ENCODE measurements around the gene B9D1. TPM values are rescaled to one million over a fixed set of nuclear protein-coding genes. Genes with fewer than 3 reads are reported as not detected.

B9D1 gene
- total and polyA plus RNA-seq, 8 donors: 6.6 to 39.6 (median 12.5) TPM

DNA sequence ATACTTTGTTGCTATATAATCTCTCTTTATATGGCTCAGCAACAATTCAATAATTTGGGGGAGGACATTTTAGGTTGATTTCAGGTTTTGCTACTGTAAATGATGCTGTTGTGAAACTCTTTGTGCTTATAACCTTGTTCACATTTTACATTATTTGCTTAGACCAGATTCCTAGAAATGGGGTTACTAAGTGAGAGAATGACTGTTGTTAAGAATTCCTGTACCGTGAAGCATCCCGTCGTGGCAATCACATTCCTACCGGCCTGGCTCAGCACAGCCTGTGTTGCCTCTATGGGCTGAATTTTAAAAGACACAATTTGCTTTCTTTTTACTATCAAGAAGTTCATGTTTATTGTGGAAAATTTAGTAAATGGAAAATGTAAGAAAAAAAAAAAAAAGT, 31.4 kb downstream of the B9D1 start:
- Histone ChIP-seq H3K9me3 (no peaks in the 10 kb centered on the region), H3K27me3 (no peaks in the 10 kb centered on the region), H3K36me3 (peaks cover 0 to 4% (median 0%) of the 10 kb centered on the region in 3 donors), H3K27ac (no peak overlapping the region), H3K4me1 (no peaks in the 10 kb centered on the region), H3K4me3 (no peak overlapping the region)
- intact Hi-C loops (cut with DNase I): no loop called here
- 89 to 90% methylated on average over 4 of the region's 4 CpGs for whole genome bisulfite sequencing, 2 donors
- FAIRE-seq (no peak), DNase-seq (no peak), ATAC-seq (peak in 1 of 4 donors; percentile 23)
- TF ChIP-seq, protein P1, sequence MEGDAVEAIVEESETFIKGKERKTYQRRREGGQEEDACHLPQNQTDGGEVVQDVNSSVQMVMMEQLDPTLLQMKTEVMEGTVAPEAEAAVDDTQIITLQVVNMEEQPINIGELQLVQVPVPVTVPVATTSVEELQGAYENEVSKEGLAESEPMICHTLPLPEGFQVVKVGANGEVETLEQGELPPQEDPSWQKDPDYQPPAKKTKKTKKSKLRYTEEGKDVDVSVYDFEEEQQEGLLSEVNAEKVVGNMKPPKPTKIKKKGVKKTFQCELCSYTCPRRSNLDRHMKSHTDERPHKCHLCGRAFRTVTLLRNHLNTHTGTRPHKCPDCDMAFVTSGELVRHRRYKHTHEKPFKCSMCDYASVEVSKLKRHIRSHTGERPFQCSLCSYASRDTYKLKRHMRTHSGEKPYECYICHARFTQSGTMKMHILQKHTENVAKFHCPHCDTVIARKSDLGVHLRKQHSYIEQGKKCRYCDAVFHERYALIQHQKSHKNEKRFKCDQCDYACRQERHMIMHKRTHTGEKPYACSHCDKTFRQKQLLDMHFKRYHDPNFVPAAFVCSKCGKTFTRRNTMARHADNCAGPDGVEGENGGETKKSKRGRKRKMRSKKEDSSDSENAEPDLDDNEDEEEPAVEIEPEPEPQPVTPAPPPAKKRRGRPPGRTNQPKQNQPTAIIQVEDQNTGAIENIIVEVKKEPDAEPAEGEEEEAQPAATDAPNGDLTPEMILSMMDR (IDR thresholded peaks at IDR 0.05): no peak

DNA sequence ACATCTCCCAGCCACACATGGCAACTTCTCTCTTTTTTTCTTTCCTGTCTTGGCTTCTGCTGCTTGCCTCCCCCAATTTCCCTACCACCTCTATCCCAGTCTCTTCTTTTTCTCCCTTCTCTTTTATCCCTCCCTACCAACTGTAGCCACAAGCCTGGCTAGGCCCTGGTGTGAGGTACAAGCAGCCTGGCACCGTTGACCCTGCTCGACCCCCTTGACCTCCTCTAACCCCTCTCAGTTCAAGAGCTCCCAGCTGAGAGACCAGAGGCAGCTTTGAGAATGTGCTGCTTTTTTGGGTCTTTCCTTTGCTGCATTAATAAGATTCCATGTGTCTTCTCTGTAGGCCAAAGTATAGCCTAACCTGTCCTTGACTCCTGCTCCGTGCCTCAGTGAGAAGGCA, 32.3 kb downstream of the B9D1 start:
- Histone ChIP-seq H3K27ac (no peak overlapping the region), H3K36me3 (peaks cover 0 to 4% (median 0%) of the 10 kb centered on the region in 3 donors), H3K27me3 (no peaks in the 10 kb centered on the region), H3K4me3 (no peak overlapping the region), H3K4me1 (no peaks in the 10 kb centered on the region), H3K9me3 (no peaks in the 10 kb centered on the region)
- TF ChIP-seq, protein P1 (IDR thresholded peaks at IDR 0.05): no peak
- 82 to 84% methylated on average over 3 of the region's 3 CpGs for WGBS, 2 donors
- ATAC-seq (no peak), FAIRE-seq (no peak), DNase-seq (no peak)
- intact Hi-C loops (cut with DNase I): no loop called here

DNA sequence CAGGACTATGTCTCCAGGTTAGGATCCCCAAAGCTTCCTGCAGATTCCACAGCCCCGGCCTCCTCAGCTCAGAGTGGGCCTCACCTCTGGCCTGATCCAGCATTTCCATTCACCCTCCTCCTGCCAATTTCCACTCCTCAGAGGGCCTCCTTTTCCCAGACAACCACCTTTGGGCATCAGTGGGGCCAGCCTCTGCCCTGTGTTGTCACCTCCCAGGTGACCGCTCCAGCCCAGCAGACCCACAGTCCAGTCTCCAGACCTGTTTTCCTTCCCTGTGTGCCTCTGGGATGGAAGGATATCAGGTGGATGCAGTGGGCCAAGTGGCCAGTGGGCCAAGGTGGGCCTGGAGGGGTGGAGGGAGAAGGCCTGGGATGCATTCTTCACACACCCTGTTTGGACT, 32.7 kb downstream of the B9D1 start:
- peaks cover 0 to 4% (median 0%) of the 10 kb centered on the region in 3 donors for H3K36me3 ChIP-seq
- no peak for FAIRE-seq
- intact Hi-C loops (cut with DNase I): no loop called here
- no peaks in the 10 kb centered on the region for H3K4me1 ChIP-seq
- H3K9me3 ChIP-seq: no peaks in the 10 kb centered on the region
- TF ChIP-seq, protein P1 (IDR thresholded peaks at IDR 0.05): no peak
- no peak overlapping the region for H3K27ac ChIP-seq
- WGBS, 2 donors: 94 to 95% methylated on average over 2 of the region's 2 CpGs
- H3K4me3 ChIP-seq: no peak overlapping the region
- no peaks in the 10 kb centered on the region for H3K27me3 ChIP-seq
- peak in 1 of 6 donors; percentile 23 for DNase-seq
- no peak for ATAC-seq

DNA sequence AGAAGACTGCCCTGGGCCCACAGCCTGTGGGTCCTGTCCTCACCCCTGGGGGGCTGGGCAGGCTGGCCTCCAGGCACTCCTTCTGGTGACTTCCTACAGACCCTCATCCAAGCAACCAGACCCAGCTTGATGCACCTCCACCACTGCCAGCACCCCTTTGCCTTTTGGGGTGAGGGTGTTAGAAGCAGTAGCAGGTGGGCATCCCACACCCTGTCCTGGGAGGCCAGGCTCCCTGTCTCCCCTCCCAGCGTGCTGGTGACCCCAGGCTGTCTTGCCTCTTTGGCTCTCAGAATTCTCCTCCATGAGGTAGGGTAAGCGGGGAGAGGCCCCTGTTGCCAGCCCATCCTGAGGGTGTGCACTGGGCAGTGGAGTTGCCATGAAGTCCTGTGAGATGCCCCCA, 33.4 kb downstream of the B9D1 start:
- intact Hi-C loops (cut with DNase I): no loop called here
- no peak for ATAC-seq
- H3K36me3 ChIP-seq: no peaks in the 10 kb centered on the region
- no peak overlapping the region for H3K27ac ChIP-seq
- H3K27me3 ChIP-seq: no peaks in the 10 kb centered on the region
- no peaks in the 10 kb centered on the region for H3K9me3 ChIP-seq
- no peaks in the 10 kb centered on the region for H3K4me1 ChIP-seq
- FAIRE-seq: no peak
- no peak overlapping the region for H3K4me3 ChIP-seq
- peak in 1 of 6 donors; percentile 40 for DNase-seq
- TF ChIP-seq, protein P1 (IDR thresholded peaks at IDR 0.05): no peak
- WGBS, 2 donors: 96 to 100% methylated on average over 2 of the region's 2 CpGs

DNA sequence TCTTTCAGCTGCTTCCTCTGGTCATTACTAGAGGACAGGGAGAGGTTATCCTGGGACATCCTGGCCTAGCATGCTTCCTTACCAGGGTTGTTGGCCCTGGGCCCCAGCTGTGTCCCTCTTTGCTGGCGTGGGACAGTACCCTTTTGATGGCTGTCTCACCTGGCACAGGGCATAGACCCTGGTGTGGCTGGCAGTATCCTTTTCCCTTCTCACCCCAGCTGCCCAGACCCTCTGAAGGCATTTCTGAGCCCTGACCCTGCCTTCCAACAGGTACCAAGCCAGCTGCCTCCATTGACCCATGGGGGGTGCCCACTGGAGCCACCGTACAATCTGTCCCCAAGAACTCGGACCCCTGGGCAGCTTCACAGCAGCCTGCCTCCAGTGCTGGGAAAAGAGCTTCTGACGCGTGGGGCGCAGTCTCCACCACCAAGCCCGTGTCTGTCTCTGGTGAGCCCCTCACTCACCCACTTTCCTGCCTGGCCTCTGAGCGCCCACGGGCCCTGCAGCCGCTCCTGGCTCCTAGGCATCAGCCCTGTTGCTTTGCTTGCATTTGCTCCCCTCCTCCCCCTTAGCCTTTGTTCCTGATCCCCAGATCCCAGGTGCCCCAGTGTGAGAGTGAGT, 34.0 kb downstream of the B9D1 start:
- H3K9me3 ChIP-seq: no peaks in the 10 kb centered on the region
- H3K27ac ChIP-seq: no peak overlapping the region
- TF ChIP-seq, protein P1 (IDR thresholded peaks at IDR 0.05): no peak
- no peaks in the 10 kb centered on the region for H3K4me1 ChIP-seq
- H3K27me3 ChIP-seq: no peaks in the 10 kb centered on the region
- peaks cover 0 to 4% (median 0%) of the 10 kb centered on the region in 3 donors for H3K36me3 ChIP-seq
- DNase-seq (peak in 1 of 6 donors; percentile 41), ATAC-seq (no peak), FAIRE-seq (no peak)
- intact Hi-C loops (cut with DNase I): no loop called here
- no peak overlapping the region for H3K4me3 ChIP-seq
- 95 to 96% methylated on average over 10 of the region's 10 CpGs for WGBS, 2 donors
